Motor neuron (in vitro differentiated cells): ENCODE results near the gene SLCO2B1. TPM values are rescaled to one million over a fixed set of nuclear protein-coding genes. Genes with fewer than 3 reads are reported as not detected.

Source experiments
- ATAC-seq, 8 experiments: fragments of 200-7000 bp; cut with Tn5 transposase; replicated peaks in 6 of 8; 2 replicates each; pipeline ENCODE4 v1.8.0; 2021; ENCODE audit warnings: mild to moderate bottlenecking in 8 of 8, moderate library complexity in 8 of 8
- H3K27ac ChIP-seq, 2 donors: fragments of 250-450 bp; sonication (Bioruptor Pico); 2 replicates each; pipeline ENCODE4 v1.9.0; 2021; ENCODE audit warnings: antibody characterized with exemption in 2 of 2, mild to moderate bottlenecking in 2 of 2, moderate library complexity in 1 of 2
- H3K4me1 ChIP-seq, 2 donors: fragments of 250-450 bp; sonication (Bioruptor Pico); replicated peaks in 1 of 2; 2 replicates each; pipeline ENCODE4 v1.6.1; 2021; ENCODE audit warnings: antibody characterized with exemption in 2 of 2, mild to moderate bottlenecking in 2 of 2, moderate library complexity in 1 of 2
- H3K4me3 ChIP-seq, 5 donors: fragments of 250-450 bp; sonication (Bioruptor Pico); 2 replicates each; pipeline ENCODE4 v1.9.0; 2021; ENCODE audit warnings: antibody characterized with exemption in 5 of 5, mild to moderate bottlenecking in 5 of 5, moderate library complexity in 4 of 5
- WGBS, 10 experiments: fragments of 450-650 bp; shearing (Covaris generic); methylation state at CpG; one replicate each; pipeline ENCODE4 v1.0.0; 2022; 5-methylcytosine and 5-hydroxymethylcytosine counted together
- in situ Hi-C, 9 experiments: fragments of 400-800 bp; cut with MboI; loops; one replicate each; pipeline ENCODE4 v1.15.0; 2021; ENCODE audit warnings: low sequenced_read_pairs in 9 of 9, low pct_unique_long_range_greater_than_20kb in 2 of 9; ENCODE audit not compliant: unreplicated experiment in 9 of 9
- total RNA-seq, 8 experiments: library from RNA; unstranded; fragments of 300-600 nt; gene quantifications; 2 replicates each; pipeline versions ENCODE4 v1.2.3 to v1.2.4, GENCODE V29; 2022

Gene SLCO2B1
- total RNA-seq, 8 experiments from 2014 or later: 0.16 to 8.9 (median 0.59) TPM

- in situ Hi-C loops: no loop called here
- no peak for ATAC-seq
- WGBS, 10 experiments: 0 to 80% (median 52%) methylated on average over 1 to 2 of the region's 4 CpGs; no CpG with 5 or more reads in 4 of the 10 experiments
- H3K4me1 ChIP-seq: no peaks in the 10 kb centered on the region
- H3K4me3 ChIP-seq: no peak overlapping the region
- H3K27ac ChIP-seq: no peak overlapping the region
Observed at GRCh38 chr11:75158696-75159150, 7.8 kb downstream of the SLCO2B1 start.

GRCh38 chr11:75159151-75159953 is 8.4 kb downstream of the SLCO2B1 start:
- in situ Hi-C loops: no loop called here
- Histone ChIP-seq H3K27ac (no peak overlapping the region), H3K4me1 (no peaks in the 10 kb centered on the region), H3K4me3 (no peak overlapping the region)
- 24 to 100% (median 63%) methylated on average over 1 to 7 of the region's 17 CpGs; no CpG with 5 or more reads in 6 of the 10 experiments for WGBS, 10 experiments
- no peak for ATAC-seq

GRCh38 chr11:75160220-75160757 is 9.4 kb downstream of the SLCO2B1 start:
- Histone ChIP-seq H3K4me3 (no peak overlapping the region), H3K4me1 (no peaks in the 10 kb centered on the region), H3K27ac (no peak overlapping the region)
- in situ Hi-C loops: no loop called here
- WGBS, 10 experiments: 24 to 100% (median 79%) methylated on average over 1 to 5 of the region's 6 CpGs; no CpG with 5 or more reads in 2 of the 10 experiments
- ATAC-seq: no peak

- Histone ChIP-seq H3K27ac (no peak overlapping the region), H3K4me3 (no peak overlapping the region), H3K4me1 (no peaks in the 10 kb centered on the region)
- WGBS, 10 experiments: 0 to 100% (median 83%) methylated on average over 1 of the region's 1 CpG; no CpG with 5 or more reads in 3 of the 10 experiments
- in situ Hi-C loops: no loop called here
- ATAC-seq: no peak
Observed at GRCh38 chr11:75160880-75161279, 10.0 kb downstream of the SLCO2B1 start.

GRCh38 chr11:75161506-75162095 is 10.7 kb downstream of the SLCO2B1 start:
- in situ Hi-C loops: no loop called here
- Histone ChIP-seq H3K27ac (no peak overlapping the region), H3K4me1 (no peaks in the 10 kb centered on the region), H3K4me3 (no peak overlapping the region)
- WGBS, 10 experiments: 30 to 50% (median 37%) methylated on average over 1 to 3 of the region's 5 CpGs; no CpG with 5 or more reads in 4 of the 10 experiments
- ATAC-seq: peak in 3 of 8 experiments; percentile 23 to 40 (median 25)

- no peak overlapping the region for H3K4me3 ChIP-seq
- H3K27ac ChIP-seq: no peak overlapping the region
- in situ Hi-C loops: no loop called here
- 19 to 100% (median 100%) methylated on average over 1 to 3 of the region's 7 CpGs; no CpG with 5 or more reads in 4 of the 10 experiments for WGBS, 10 experiments
- no peaks in the 10 kb centered on the region for H3K4me1 ChIP-seq
- no peak for ATAC-seq
Observed at GRCh38 chr11:75162954-75163353, 12.0 kb downstream of the SLCO2B1 start.

GRCh38 chr11:75163921-75164849 is 13.3 kb downstream of the SLCO2B1 start:
- no peak overlapping the region for H3K27ac ChIP-seq
- WGBS, 10 experiments: 20 to 83% (median 60%) methylated on average over 1 to 9 of the region's 25 CpGs; no CpG with 5 or more reads in 5 of the 10 experiments

GRCh38 chr11:75165721-75166120 is 14.8 kb downstream of the SLCO2B1 start:
- no peak overlapping the region for H3K27ac ChIP-seq
- ATAC-seq: no peak
- H3K4me3 ChIP-seq: no peak overlapping the region
- H3K4me1 ChIP-seq: no peaks in the 10 kb centered on the region
- 70 to 88% (median 83%) methylated on average over 2 to 7 of the region's 11 CpGs; no CpG with 5 or more reads in 6 of the 10 experiments for WGBS, 10 experiments
- in situ Hi-C loops: no loop called here

More at GRCh38 chr11:75163921-75164849, 13.3 kb downstream of the SLCO2B1 start:
- in situ Hi-C loops: no loop called here
- ATAC-seq: peak in 3 of 8 experiments; percentile 38 to 90 (median 69)
- Histone ChIP-seq H3K4me1 (no peaks in the 10 kb centered on the region), H3K4me3 (no peak overlapping the region)

GRCh38 chr11:75166791-75167190 is 15.9 kb downstream of the SLCO2B1 start:
- 100% methylated on average over 1 of the region's 3 CpGs; no CpG with 5 or more reads in 9 of the 10 experiments for WGBS, 10 experiments
- H3K4me3 ChIP-seq: no peak overlapping the region
- ATAC-seq: no peak
- no peaks in the 10 kb centered on the region for H3K4me1 ChIP-seq
- H3K27ac ChIP-seq: no peak overlapping the region
- in situ Hi-C loops: no loop called here

GRCh38 chr11:75167617-75168016 is 16.7 kb downstream of the SLCO2B1 start:
- Histone ChIP-seq H3K4me3 (no peak overlapping the region), H3K4me1 (no peaks in the 10 kb centered on the region), H3K27ac (no peak overlapping the region)
- in situ Hi-C loops: no loop called here
- no peak for ATAC-seq
- WGBS, 10 experiments: 13 to 100% (median 32%) methylated on average over 1 to 3 of the region's 3 CpGs; no CpG with 5 or more reads in 5 of the 10 experiments

GRCh38 chr11:75169101-75169885 is 18.4 kb downstream of the SLCO2B1 start:
- Histone ChIP-seq H3K27ac (no peak overlapping the region), H3K4me1 (no peaks in the 10 kb centered on the region), H3K4me3 (no peak overlapping the region)
- in situ Hi-C loops: no loop called here
- 60 to 92% (median 82%) methylated on average over 1 to 4 of the region's 13 CpGs; no CpG with 5 or more reads in 3 of the 10 experiments for WGBS, 10 experiments
- ATAC-seq: no peak
